Astrocyte (in vitro differentiated cells and primary cell): Measurements from ENCODE around the gene ZNF133. TPM values are rescaled to one million over a fixed set of nuclear protein-coding genes. Genes with fewer than 3 reads are reported as not detected.

Source experiments
- DNase-seq: peaks from one replicate; pipeline ENCODE4 v3.0.0-alpha.2; 2010; ENCODE audit warnings: low read depth
- FAIRE-seq: peaks from 2 replicates; lab custom pipeline; 2011; peaks lifted over from hg19 to GRCh38; lab: Jason Lieb, UNC
- H2AFZ ChIP-seq: 2 replicates; pipeline ENCODE4 v1.6.0; 2012; ENCODE audit warnings: low read depth, low read length, inconsistent platforms
- H3K27ac ChIP-seq: 2 replicates; pipeline ENCODE4 v1.5.1; 2011; ENCODE audit warnings: low read depth, low read length, inconsistent platforms
- H3K27me3 ChIP-seq: 2 replicates; pipeline ENCODE4 v1.6.0; 2011; ENCODE audit warnings: low read length, inconsistent platforms; ENCODE audit not compliant: insufficient read depth
- H3K36me3 ChIP-seq: 2 replicates; pipeline ENCODE4 v1.5.1; 2011; ENCODE audit warnings: low read length, inconsistent platforms; ENCODE audit not compliant: insufficient read depth
- H3K4me1 ChIP-seq: 2 replicates; pipeline ENCODE4 v1.5.1; 2011; ENCODE audit warnings: low read length, inconsistent platforms; ENCODE audit not compliant: insufficient read depth
- H3K4me2 ChIP-seq: 2 replicates; pipeline ENCODE4 v1.6.0; 2012; ENCODE audit warnings: low read length, inconsistent platforms
- H3K4me3 ChIP-seq: 2 replicates; pipeline ENCODE4 v1.5.1; 2011; ENCODE audit warnings: low read depth, mild to moderate bottlenecking, low read length, inconsistent platforms; ENCODE audit not compliant: insufficient read depth
- H3K79me2 ChIP-seq: 2 replicates; pipeline ENCODE4 v1.6.0; 2012; ENCODE audit warnings: mild to moderate bottlenecking, low read length, inconsistent platforms; ENCODE audit not compliant: insufficient read depth
- H3K9ac ChIP-seq: 2 replicates; pipeline ENCODE4 v1.6.0; 2012; ENCODE audit warnings: mild to moderate bottlenecking, low read length, inconsistent platforms
- H3K9me3 ChIP-seq: 2 replicates; pipeline ENCODE4 v1.5.1; 2012; ENCODE audit warnings: low read depth, mild to moderate bottlenecking, low read length, inconsistent platforms; ENCODE audit not compliant: insufficient read depth
- H4K20me1 ChIP-seq: 2 replicates; pipeline ENCODE4 v1.6.0; 2012; ENCODE audit warnings: low read length, inconsistent platforms; ENCODE audit not compliant: insufficient read depth
- H3K27ac Mint-ChIP-seq: one replicate; pipeline ENCODE4 v1.8.0; 2021; ENCODE audit warnings: mild to moderate bottlenecking, mixed read lengths; ENCODE audit not compliant: unreplicated experiment
- H3K27me3 Mint-ChIP-seq: one replicate; pipeline ENCODE4 v1.8.0; 2021; ENCODE audit warnings: low read depth, mixed read lengths; ENCODE audit not compliant: unreplicated experiment
- H3K36me3 Mint-ChIP-seq: one replicate; pipeline ENCODE4 v1.8.0; 2021; ENCODE audit warnings: low read depth, mixed read lengths; ENCODE audit not compliant: unreplicated experiment
- H3K4me1 Mint-ChIP-seq: one replicate; pipeline ENCODE4 v1.8.0; 2021; ENCODE audit warnings: low read depth, mixed read lengths; ENCODE audit not compliant: unreplicated experiment
- H3K4me3 Mint-ChIP-seq: one replicate; pipeline ENCODE4 v1.8.0; 2021; ENCODE audit warnings: mild to moderate bottlenecking, moderate library complexity, mixed read lengths; ENCODE audit not compliant: unreplicated experiment
- H3K9me3 Mint-ChIP-seq: one replicate; pipeline ENCODE4 v1.8.0; 2021; ENCODE audit warnings: mild to moderate bottlenecking, mixed read lengths; ENCODE audit not compliant: unreplicated experiment
- EZH2 ChIP-seq: IDR thresholded peaks from 2 replicates; pipeline ENCODE4 v1.6.1; 2012; ENCODE audit warnings: mild to moderate bottlenecking, low read length, inconsistent platforms; ENCODE audit not compliant: insufficient read depth
- total RNA-seq: library from RNA; stranded (reverse); gene quantifications from 2 replicates; pipeline ENCODE4 v1.2.1, GENCODE V29; 2021
- TF ChIP-seq, protein P1 (sequence below): IDR thresholded peaks from 2 replicates; pipeline ENCODE4 v1.5.1; 2011; ENCODE audit warnings: low read depth, mild to moderate bottlenecking, inconsistent platforms, low read length, moderate library complexity; ENCODE audit not compliant: insufficient read depth

ZNF133 gene
- total RNA-seq, 1 donor from 2014 or later, result 12.5 TPM

DNA sequence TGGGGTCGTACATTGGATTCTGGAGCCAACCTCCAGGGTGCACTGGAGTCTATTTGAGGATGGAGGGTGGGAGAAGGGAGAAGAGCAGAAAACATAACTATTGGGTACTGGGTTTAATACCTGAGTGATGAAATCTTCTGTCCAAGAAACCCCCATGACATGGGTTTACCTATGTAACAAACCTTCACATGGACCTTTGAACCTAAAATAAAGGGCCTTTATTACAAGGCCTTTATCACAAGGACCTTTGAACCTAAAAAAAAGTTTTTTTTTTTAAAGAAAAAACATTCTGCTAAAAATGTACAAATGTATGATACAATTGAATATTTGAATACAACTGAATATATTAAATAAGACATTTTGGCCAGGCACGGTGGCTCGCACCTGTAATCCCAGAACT lies 38.1 kb upstream of the ZNF133 start:
- Histone ChIP-seq H3K4me2 (no peak overlapping the region), H4K20me1 (no peaks in the 10 kb centered on the region), H2AFZ (no peak overlapping the region), H3K9me3 (no peaks in the 10 kb centered on the region), H3K9ac (no peak overlapping the region), H3K79me2 (no peaks in the 10 kb centered on the region), H3K4me1 (no peaks in the 10 kb centered on the region), H3K27me3 (no peaks in the 10 kb centered on the region), H3K27ac (no peak overlapping the region), H3K4me3 (no peak overlapping the region), H3K36me3 (no peaks in the 10 kb centered on the region)
- Mint-ChIP-seq H3K36me3 (no peaks in the 10 kb centered on the region), H3K9me3 (no peaks in the 10 kb centered on the region), H3K4me1 (no peaks in the 10 kb centered on the region), H3K27ac (no peak overlapping the region), H3K4me3 (no peak overlapping the region), H3K27me3 (peaks cover 2% of the 10 kb centered on the region)
- FAIRE-seq, result no peak
- DNase-seq, result no peak
- TF ChIP-seq, protein P1, sequence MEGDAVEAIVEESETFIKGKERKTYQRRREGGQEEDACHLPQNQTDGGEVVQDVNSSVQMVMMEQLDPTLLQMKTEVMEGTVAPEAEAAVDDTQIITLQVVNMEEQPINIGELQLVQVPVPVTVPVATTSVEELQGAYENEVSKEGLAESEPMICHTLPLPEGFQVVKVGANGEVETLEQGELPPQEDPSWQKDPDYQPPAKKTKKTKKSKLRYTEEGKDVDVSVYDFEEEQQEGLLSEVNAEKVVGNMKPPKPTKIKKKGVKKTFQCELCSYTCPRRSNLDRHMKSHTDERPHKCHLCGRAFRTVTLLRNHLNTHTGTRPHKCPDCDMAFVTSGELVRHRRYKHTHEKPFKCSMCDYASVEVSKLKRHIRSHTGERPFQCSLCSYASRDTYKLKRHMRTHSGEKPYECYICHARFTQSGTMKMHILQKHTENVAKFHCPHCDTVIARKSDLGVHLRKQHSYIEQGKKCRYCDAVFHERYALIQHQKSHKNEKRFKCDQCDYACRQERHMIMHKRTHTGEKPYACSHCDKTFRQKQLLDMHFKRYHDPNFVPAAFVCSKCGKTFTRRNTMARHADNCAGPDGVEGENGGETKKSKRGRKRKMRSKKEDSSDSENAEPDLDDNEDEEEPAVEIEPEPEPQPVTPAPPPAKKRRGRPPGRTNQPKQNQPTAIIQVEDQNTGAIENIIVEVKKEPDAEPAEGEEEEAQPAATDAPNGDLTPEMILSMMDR, result no peak
- TF ChIP-seq EZH2, result no peak

DNA sequence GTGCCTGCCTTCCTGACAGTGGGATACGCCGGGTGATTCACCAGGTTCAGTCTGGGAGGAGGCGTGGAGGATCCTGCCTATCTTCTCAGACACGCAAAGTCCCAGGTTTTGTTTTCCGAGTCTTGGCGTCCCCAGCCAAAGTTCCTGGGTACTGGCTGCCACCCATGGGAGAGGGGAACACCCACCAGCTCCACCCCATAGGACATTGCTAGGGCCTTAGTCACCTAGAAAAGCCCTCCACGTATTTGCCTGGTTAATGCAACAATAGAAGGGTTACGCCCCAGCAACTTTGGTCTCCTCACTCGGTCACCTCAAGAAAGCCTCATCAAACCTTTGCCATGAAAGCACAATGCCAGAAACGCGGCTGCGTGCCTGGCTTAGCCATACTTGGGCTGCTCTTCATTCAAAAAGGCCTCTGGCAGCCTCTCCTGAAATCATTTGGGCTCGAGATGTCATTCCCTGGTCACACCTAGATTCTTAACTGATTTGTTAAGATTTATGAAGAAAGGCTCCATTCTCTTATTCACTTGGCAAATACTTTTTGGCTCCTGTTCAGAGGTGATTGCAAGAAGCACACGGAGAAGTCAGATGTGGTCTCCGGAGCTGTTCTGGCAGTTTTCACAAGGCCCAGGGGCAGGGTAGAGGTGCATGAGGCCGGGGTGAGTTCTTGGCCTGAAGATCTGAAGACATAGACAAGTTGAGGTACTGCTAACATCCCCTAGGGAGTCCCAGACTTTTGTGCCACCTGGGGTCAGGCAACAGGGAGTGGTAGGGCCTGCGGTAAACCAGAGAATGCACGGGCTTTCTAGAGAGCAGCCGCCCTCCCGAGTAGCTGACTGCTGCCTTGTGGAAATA lies 35.5 kb upstream of the ZNF133 start:
- peaks cover 5% of the 10 kb centered on the region for H3K27me3 Mint-ChIP-seq
- no peaks in the 10 kb centered on the region for H3K36me3 ChIP-seq
- no peak overlapping the region for H3K4me2 ChIP-seq
- no peak for FAIRE-seq
- H2AFZ ChIP-seq, result no peak overlapping the region
- H3K27me3 ChIP-seq, result no peaks in the 10 kb centered on the region
- no peak for TF ChIP-seq EZH2
- TF ChIP-seq, protein P1, result no peak
- H3K4me3 Mint-ChIP-seq, result no peak overlapping the region
- no peak overlapping the region for H3K9ac ChIP-seq
- no peaks in the 10 kb centered on the region for H3K9me3 ChIP-seq
- no peak overlapping the region for H3K27ac ChIP-seq
- H4K20me1 ChIP-seq, result no peaks in the 10 kb centered on the region
- H3K9me3 Mint-ChIP-seq, result no peaks in the 10 kb centered on the region
- H3K27ac Mint-ChIP-seq, result no peak overlapping the region
- no peaks in the 10 kb centered on the region for H3K4me1 Mint-ChIP-seq
- H3K36me3 Mint-ChIP-seq, result no peaks in the 10 kb centered on the region
- no peak overlapping the region for H3K4me3 ChIP-seq
- no peaks in the 10 kb centered on the region for H3K4me1 ChIP-seq
- H3K79me2 ChIP-seq, result no peaks in the 10 kb centered on the region
- peak; percentile 29 for DNase-seq

DNA sequence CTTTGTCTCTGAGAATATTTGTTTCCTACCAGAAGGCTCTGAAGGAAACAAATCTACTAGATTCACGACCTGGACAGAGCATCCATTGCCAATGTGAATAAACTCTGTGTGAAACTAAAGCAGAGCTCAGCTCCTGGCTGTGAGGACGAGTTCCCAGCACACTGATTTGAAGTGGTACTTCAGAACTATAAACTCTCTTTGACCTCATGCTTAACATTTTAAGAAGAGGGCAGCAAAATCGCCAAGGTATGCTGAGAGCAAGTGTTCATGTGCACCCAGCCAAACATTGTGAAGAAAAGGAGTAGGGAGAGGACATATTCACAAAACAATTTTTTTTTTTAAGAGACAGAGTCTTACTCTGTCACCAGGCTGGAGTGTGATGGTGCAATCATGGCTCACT lies 33.7 kb upstream of the ZNF133 start:
- Mint-ChIP-seq H3K36me3 (no peaks in the 10 kb centered on the region), H3K27ac (no peak overlapping the region), H3K9me3 (no peaks in the 10 kb centered on the region), H3K27me3 (peaks cover 5% of the 10 kb centered on the region), H3K4me1 (no peaks in the 10 kb centered on the region), H3K4me3 (no peak overlapping the region)
- FAIRE-seq (no peak), DNase-seq (no peak)
- Histone ChIP-seq H3K4me2 (no peak overlapping the region), H3K27ac (no peak overlapping the region), H3K9me3 (no peaks in the 10 kb centered on the region), H3K9ac (no peak overlapping the region), H3K79me2 (no peaks in the 10 kb centered on the region), H3K4me1 (no peaks in the 10 kb centered on the region), H3K4me3 (no peak overlapping the region), H3K27me3 (no peaks in the 10 kb centered on the region), H3K36me3 (no peaks in the 10 kb centered on the region), H4K20me1 (no peaks in the 10 kb centered on the region), H2AFZ (no peak overlapping the region)
- TF ChIP-seq, protein P1, result no peak
- no peak for TF ChIP-seq EZH2
